Measurements from ENCODE around the gene MYBPC3.
A peak's percentile ranks its signal among the peaks of the same experiment; 100 is the strongest.

MYBPC3 gene

DNA sequence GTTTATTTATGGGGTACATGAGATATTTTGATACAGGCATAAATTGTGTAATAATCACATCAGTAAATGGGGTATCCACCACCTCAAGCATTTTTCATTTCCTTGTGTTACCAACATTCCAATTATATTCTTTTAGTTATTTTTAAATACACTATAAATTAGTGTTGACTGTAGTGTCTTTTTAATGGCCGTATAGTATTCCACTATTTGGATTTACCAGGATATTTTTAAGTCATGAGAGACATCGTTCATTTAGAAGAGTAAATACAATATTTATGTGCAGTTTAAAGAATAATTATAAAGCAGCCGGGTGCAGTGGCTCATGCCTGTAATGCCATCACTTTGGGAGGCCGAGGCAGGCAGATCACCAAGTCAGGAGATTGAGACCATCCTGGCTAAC is 32.0 kb upstream of the MYBPC3 start:
- DNase-seq (ENCODE audit: low read depth) = no peak

DNA sequence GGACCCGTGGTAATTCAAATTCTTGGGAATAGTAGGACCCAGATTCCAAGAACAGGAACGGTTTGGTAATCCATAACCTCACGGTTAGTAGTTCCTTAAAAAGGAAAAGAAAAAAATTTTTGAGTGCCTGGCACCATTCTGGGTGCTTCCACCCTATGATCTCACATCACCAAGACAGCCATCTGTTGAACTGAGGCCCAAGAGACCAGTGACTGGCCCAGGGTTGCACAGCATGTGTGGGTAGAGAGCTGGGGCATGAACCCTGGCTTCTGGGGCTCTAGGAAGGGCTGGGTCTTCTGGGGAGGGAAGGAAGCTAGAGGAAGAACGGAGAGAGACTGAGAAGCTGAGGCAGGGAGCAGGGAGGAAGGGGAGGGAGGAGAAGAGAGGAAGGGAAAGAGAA is 30.6 kb upstream of the MYBPC3 start:
- no peak for DNase-seq (ENCODE audit: low read depth)

DNA sequence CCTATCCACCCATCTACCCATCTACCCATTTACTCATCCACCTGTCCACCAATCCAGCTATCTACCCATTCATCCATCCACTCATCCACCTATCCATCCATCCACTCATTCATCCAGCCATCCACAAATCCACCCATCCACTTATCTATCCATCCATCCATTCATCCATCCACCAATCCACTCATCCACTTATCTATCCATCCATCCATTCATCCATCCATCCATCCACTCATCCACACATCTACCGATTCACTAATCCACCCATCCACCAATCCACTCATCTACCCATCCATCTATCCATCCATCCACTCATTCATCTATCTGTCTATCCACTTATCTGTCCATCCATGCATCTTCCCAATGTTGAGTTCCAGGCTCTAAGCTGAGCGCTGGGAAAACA is 27.6 kb upstream of the MYBPC3 start:
- no peak for DNase-seq (ENCODE audit: low read depth)

DNA sequence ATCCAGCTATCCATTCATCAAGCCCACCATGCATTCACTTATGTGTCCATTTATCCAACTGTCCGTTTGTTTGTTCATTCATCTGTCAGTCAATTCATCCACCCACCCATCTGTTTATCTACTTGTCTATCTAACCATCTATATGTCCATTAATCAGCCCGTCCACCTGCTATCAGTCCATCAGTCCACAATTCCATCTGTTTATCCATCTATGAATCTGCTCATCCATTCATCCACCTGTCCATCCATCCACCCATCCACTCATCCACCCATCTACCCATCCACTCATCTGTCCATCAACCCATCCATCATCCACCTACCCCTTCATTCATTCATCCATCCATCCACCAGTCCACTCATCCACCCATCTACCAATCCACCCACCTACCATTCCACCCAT is 26.8 kb upstream of the MYBPC3 start:
- no peak for DNase-seq (ENCODE audit: low read depth)

DNA sequence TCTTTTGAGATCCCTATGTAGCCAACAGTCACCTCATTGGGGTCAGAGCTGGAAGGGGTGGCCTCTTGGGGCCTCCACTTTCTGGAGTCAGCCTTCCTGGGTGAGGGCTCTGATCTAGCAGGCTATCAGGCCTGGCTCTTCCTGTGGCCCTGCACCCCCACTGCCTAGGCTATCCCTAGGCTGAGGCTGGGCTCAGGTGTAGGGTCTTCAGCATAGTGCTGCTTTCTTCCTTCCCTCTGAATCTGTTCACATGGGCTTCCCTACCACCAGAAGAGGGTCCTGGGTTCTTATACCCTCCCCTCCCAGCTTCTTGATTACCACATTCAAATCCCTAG is 26.3 kb upstream of the MYBPC3 start:
- no peak for DNase-seq (ENCODE audit: low read depth)

DNA sequence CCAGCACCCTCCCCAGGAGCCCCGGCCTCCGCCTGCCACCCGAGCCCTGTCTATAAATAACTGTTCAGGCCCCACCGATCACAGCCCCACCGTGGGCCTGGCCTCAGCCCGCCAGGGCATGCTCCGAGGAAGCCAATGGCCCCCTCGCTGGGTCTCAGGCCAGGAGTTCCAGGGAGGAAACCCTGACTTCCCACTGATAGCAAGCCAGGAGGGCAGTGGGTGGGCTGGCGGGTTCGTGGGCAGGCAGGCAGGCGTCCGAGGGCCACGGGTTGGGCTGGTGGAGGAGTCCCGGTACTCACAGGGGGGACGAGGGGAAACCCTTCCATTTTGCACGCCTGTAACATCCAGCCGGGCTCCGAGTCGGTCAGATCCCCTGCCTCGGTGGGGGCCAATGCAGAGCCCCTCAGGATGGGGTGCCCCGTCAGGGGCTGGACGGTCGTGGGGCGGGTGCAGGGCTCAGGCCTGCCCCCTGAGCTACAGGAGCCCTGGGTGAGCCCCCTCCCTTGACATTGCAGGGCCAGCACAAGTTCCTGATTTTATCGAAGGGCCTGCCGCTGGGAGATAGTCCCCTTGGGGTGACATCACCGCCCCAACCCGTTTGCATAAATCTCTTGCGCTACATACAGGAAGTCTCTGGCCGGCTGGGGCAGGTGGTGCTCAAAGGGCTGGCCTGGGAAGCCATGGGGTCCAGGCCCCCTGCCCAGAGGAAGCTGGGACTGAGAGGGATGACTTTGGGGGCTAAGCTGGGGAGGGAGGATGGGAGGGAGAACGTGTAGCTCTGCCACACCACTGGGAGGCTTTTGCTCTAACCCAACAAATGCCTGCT is 25.7 kb upstream of the MYBPC3 start, which contains the start of gene SPI1:
SPI1 (minus strand) TSS at position 538 of the 826 bp plus-strand sequence; CDS start at position 344, 194 bp downstream.
- no peak for DNase-seq (ENCODE audit: low read depth)

DNA sequence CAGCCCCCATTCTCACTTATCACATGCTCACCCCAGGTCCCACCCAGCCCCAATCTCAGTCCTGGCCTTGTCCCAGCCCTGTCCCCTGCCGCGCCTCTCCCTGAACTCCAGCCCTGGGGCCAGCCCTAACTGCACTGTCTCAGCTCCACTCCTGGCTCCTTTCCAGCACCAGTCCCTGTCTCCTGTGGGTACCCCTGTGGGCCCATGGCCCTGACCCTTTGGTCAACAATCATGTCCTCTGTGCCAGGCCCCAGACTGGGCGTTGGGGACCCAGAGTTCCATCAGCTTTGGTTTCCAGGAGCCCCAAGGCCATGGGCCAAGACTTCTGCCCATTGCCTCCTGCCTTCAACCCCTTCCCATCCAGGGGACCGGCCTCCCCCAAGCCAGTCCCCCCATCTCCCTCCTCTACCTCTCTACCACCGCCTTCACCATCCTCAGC is 25.1 kb upstream of the MYBPC3 start:
- DNase-seq (ENCODE audit: low read depth) = no peak

DNA sequence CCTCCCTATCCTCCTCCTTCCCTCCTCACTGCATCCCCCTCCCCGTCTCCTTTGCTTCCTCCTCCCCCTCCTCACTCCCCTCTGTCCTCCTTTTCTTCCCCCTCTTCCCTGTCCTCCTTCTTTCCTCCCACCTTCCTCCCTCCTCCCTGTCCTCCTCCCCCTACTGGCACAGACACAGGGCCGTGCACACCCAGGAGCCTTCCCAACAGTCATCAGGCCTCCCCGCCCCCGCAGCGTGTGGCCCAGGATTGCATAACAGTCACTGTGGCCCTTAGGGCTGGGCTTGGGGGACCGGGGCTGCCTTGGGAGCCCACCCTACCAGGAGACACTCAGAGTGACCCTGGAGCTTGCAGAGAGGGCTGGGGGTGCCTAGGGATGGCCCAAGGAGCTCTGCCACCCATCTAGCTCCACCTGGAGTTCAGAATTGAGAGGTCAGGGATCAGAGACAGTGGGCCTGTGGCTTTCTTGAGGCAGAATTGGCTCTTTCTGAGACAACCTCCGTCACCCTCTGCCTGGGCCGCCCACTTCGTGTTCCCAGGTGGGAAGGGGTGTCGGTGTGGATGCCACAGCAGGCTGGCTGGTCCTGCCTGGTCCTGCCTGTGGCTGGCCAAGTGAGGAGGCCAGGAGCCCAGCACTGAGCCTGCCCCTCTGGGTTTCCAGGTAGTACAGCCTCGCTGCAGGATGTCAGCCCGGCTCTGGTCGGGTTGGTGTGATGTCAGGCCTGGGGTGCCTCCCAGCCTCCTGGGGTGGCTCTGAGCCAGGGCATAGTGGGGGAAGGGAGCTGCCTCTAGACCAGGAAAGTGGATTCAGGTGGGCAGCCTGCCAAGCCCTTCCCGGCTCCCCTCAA is 24.2 kb upstream of the MYBPC3 start:
- no peak for DNase-seq (ENCODE audit: low read depth)

DNA sequence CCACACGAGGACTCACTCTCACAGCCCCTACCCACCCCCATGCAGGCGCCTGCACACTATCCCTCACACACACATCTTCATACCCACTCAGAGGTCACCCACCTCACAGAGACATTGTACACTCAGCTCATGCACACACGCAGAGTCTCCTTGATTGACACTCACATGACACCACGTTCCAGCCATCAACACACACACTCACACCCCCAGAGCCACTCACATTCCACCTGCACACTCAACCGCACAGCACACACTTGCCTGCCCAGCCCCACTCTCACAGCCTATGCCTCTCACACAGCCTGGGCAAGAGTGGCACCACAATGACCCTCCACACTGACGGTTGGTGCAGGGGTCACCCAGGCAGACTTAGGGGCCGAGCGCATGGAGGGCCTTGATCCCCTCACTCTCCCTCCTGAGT is 23.6 kb upstream of the MYBPC3 start:
- no peak for DNase-seq (ENCODE audit: low read depth)

DNA sequence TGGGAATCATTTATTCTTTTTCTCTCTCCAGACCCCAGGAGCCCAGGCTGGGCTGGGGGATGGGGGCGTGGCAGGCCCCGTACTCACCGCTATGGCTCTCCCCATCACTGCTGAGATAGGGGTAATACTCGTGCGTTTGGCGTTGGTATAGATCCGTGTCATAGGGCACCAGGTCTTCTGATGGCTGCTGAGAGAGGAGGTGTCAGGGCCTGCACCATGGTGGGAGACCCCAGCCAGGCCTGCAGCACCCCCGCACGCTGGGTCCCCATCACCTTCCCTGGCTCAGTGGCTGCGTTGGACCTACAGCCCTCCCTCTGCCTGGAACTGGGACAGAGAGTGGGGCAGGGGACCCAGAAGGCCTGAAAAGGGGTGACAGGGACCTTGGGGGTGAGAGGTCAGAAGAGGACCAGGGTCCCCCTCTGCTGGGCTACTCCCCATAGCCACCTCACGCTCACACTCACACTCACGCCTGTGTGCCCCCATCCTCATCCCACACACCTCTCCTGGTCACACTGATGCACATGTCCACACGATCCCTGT is 23.1 kb upstream of the MYBPC3 start:
- DNase-seq (ENCODE audit: low read depth) = no peak

DNA sequence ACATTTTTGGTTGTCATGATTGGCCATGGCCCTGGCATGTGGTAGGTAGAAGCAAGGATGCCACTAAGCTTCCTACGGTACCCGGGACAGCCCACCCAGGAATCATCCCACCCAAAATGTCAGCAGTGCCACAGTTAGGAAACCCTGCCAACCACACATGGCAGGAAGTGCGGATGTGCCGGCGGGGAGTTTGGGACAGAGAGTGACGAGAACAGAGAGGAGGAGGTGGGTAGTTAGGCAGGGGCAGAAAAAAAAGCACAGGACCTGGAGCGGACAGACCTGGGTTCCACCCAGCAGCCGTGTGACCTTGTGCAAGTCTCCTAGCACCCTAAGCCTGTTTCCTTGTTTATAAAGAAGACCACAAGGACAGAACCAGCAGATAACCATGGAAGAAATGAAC is 22.5 kb upstream of the MYBPC3 start:
- no peak for DNase-seq (ENCODE audit: low read depth)

DNA sequence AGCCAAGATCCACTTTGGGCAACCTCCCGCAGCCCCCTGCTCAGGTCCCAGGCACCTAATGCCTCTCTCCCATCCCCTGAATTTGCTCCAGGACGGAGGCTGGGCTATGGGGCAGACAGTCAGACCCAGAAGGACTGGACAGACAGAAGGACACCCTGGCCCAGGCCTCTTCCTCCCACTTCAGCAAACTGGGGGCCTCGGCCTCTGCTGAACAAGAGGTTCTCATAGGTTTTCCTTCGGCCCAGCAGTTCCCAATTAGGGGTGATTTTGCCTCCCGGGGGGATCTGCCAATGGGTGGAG is 22.2 kb upstream of the MYBPC3 start:
- no peak for DNase-seq (ENCODE audit: low read depth)

DNA sequence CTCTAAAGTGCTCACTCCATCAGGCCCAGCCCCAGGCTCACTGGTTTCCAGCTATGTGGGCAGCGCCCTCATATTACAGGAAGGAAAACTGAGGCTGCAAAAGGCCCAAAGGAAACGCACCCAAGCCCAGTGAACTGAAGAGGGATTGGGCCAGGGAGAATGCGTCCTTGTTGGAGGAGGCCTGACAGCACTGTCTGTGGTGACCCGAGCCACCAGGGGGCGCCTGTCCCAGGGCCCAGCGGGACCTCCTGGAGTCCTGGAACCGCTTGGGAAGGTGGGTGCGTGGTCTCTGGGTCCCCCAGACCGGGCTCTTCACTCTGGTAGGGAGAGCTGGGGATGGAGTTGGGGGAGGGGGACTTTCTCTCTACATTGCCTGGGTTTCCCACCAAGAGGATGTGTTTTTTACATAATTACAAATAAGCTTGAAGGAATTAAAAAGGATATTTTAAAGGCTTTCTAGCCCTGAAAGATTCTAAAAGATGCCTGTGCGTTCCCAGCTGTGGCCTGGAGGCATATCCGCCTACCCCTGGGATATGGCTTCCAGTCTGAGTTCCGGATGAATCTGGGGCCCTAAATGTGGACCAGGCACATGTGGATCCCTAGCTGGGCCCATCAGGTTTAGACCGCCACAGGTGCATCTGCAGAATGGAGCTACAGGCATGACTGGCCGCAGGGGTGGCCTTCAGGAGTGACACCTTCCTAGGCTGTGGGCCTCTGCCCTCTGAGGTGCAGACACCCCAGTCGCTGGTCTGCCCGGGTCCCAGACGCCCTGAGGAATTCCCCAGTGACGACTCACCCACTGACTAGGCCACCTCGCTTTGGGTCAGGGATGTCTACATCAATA is 21.6 kb upstream of the MYBPC3 start:
- DNase-seq (ENCODE audit: low read depth) = peak; percentile 47

DNA sequence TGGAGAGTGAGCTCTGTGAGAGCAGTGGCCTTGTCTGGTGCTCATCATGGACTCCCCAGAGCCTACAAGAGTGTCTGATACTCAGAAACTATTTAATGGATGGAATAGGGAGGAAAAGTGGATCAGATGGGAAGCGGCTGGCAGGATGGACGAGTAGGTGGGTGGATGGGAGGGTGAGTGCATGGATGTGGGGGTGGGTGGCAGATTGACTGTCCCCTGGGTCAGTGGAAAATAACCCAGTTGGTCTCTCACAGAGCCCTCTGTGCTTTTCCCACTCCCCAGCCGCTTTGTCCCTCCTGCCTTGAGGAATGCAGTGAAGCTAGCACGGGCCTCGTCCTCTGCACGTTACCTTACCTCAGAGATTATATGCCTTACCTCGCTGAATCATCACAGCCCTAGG is 19.9 kb upstream of the MYBPC3 start:
- no peak for DNase-seq (ENCODE audit: low read depth)

DNA sequence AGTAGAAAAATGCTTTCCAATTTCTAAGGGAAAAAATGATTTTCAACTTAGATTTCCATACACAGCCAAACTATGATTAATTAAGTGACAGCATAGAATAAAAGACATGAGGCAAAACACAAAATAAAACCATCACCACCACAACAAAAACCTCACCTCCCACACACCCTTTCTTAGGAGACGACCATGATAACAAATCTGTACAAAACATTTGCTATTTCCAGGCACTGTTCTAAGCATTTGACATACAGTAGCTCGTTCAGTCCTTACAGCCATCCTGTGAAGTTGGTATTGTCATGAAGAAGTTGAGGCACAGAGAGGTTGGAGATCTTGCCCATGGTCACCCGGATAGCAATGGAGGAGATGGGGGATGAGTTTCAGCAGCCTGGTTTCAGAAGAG is 17.2 kb upstream of the MYBPC3 start:
- DNase-seq (ENCODE audit: low read depth) = no peak

DNA sequence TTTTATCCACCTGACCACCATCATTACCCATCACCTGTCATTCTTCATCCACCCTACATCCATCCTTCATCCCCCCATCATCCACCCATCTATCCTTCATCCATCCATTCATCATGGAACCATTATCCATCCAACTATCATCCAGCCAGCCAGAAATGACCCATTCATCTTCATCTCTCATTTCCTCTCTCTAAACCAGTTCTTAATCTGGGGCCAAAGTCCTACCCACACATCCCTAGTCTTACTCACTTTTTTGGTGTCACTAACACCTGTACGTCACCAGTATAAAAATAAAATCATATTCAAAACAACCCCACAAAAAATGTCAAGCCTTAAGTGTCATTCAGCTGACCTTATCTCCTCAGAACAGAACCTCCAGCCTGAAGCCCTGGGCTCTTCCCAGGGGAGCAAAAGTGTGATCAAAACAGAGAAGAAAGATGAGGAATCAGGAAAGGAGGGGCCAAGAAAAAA is 13.6 kb upstream of the MYBPC3 start:
- DNase-seq (ENCODE audit: low read depth) = no peak

DNA sequence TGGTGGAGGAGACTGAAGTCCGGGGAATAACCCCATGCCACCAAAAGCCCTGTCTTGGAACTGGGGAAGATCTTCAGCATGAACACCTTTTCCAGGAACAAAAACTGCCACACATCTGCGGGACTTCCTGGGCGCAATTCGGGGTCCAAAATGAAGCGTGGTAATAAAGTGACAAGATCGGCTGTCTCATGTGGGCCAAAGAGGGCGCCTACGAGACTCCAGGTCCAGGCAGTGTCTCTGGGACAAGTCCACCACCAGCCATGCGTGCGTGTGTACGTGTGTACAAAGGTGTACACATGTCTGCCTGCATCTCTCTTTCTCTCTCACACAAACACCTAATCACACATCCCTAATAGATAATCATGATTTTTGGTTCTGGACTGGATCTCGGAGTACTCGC is 8.9 kb upstream of the MYBPC3 start:
- no peak for DNase-seq (ENCODE audit: low read depth)

DNA sequence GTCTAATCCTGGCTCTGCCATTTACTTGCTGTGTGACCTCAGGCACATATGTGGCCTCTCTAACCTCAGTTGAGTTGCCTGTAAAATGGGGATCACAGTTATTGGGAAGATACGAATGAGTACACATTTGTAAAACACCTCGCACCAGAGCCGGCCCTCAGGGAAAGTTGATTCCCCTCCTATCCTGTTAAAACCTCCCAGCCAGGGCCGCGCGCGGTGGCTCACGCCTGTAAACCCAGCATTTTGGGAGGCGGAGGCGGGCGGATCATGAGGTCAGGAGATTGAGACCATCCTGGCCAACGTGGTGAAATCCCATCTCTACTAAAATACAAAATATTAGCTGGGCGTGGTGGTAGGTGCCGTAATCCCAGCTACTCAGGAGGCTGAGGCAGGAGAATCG is 7.8 kb upstream of the MYBPC3 start:
- no peak for DNase-seq (ENCODE audit: low read depth)

DNA sequence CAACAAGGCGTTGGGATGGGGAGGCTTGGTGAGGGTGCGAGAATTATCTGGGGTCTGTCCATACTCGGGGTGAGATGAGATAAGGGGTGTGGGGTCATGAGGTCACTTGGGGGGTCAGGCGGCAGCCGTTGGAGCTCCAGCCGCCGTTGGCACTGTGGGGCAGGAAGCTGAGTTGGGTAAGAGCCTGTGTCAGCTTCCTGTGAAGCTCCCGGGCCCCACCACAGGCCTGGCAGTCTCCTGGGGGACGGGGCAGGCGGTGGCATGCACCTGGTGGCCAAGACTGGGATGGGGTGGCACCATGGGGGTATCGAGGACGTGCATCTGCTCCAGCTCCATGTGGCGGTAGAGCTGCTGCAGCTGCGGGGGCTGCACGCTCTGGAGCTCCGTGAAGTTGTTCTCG is 7.1 kb upstream of the MYBPC3 start:
- DNase-seq (ENCODE audit: low read depth) = no peak

DNA sequence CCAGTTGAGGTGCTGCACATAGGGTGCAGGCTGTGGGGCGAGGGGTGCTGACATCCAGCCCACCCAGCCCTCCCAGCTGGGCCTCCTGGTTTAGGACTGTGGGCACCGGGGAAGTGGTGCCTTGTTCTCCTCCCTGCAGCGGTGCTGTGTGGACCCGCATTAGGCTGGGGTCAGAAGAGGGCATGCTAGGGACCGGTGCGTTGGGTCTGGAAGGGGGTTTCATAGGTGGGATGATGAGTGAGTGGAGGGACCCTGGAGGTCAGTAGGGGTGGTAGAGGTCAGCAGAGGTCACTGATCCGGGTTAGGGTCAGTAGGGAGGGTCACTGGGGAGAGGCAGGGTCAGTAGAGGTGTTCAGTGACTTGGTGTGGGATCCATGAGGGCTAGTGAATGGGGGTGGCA is 6.7 kb upstream of the MYBPC3 start:
- no peak for DNase-seq (ENCODE audit: low read depth)

DNA sequence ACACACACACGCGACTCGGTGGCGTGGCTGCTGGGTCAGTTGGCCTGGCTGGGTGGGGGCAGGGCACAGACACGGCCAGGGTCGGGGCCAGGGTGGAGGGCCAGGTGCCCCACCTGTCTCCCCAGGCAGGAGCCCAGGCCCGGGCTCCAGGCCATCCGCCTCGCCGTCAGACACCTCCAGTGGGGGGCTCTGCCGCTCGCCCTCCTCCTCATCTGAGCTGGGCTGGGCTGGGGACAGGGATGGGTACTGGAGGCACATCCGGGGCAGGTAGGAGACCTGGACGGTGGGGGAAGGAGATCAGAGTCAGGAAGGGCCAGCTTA is 6.2 kb upstream of the MYBPC3 start:
- DNase-seq (ENCODE audit: low read depth) = no peak

DNA sequence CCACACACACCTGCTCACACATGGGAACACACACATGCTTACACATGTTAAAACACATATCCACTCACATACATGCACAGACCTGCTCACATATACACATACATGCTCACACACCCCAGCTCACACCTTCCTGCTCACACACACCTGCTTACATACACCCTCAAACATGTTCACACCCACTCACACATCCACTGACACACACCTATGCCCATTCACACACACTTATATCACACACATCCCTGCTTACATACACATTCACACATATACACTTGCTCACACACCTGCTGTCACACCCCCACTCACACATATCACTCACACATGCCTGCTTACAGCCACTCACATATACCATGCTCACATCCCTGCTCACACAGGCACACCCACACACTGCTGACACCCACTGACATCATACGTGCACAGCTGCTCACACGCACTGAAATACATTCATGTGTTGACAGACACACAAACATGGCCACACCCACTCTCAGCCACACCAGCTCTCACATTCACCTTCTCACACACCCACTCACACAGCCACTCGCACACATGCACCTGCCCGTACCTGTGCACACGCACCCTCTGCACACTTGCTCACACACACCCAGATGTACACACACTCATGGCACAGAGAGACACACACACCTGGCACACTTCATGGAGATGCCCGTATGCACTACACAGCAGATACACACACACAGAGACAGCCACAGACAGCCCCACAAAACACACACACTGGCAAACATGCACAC is 5.7 kb upstream of the MYBPC3 start:
- DNase-seq (ENCODE audit: low read depth) = no peak

All from amniotic epithelial cell (primary cell).